OCI-LY1 (cell line): ENCODE results near the gene VPS35.

Source experiments
- H2AFZ ChIP-seq: fragments of 200-600 bp; sonication (generic), shearing (Covaris generic); 2 replicates; pipeline ENCODE4 v1.6.0; 2014; ENCODE audit warnings: antibody characterized with exemption, mild to moderate bottlenecking, low read length
- H3F3A ChIP-seq: fragments of 200-600 bp; sonication (generic), shearing (Covaris generic); 2 replicates; pipeline ENCODE4 v1.6.0; 2014; ENCODE audit warnings: mild to moderate bottlenecking, antibody characterized with exemption, low read length, moderate library complexity; ENCODE audit not compliant: insufficient read depth
- H3K27ac ChIP-seq: fragments of 200-600 bp; sonication (generic); 2 replicates; pipeline ENCODE4 v1.5.1; 2014; ENCODE audit warnings: low read length, mixed run types, mild to moderate bottlenecking, low read depth; ENCODE audit not compliant: poor library complexity, severe bottlenecking
- H3K27me3 ChIP-seq: fragments of 200-600 bp; sonication (generic); 2 replicates; pipeline ENCODE4 v1.6.0; 2014; ENCODE audit warnings: antibody characterized with exemption, mild to moderate bottlenecking, low read length, moderate library complexity; ENCODE audit not compliant: insufficient read depth
- H3K36me3 ChIP-seq: fragments of 200-600 bp; sonication (generic); 2 replicates; pipeline ENCODE4 v1.6.1; 2014; ENCODE audit warnings: mild to moderate bottlenecking, antibody characterized with exemption, low read length, moderate library complexity, mixed read lengths; ENCODE audit not compliant: insufficient read depth
- H3K4me1 ChIP-seq: fragments of 200-600 bp; sonication (generic); 2 replicates; pipeline ENCODE4 v1.5.1; 2014; ENCODE audit warnings: mild to moderate bottlenecking, low read length, moderate library complexity; ENCODE audit not compliant: insufficient read depth, severe bottlenecking
- H3K4me2 ChIP-seq: fragments of 200-600 bp; sonication (generic), shearing (Covaris generic); 2 replicates; pipeline ENCODE4 v1.6.1; 2014; ENCODE audit warnings: low read length
- H3K4me3 ChIP-seq: fragments of 200-600 bp; sonication (generic); 2 replicates; pipeline ENCODE4 v1.5.1; 2014; ENCODE audit warnings: low read length, low read depth, mild to moderate bottlenecking, mixed read lengths; ENCODE audit not compliant: poor library complexity, severe bottlenecking
- H3K79me2 ChIP-seq: fragments of 200-600 bp; shearing (Covaris generic); 2 replicates; pipeline ENCODE4 v1.6.1; 2016; ENCODE audit warnings: mixed run types, low read length, mixed read lengths; ENCODE audit not compliant: insufficient read depth
- H3K9ac ChIP-seq: fragments of 200-600 bp; sonication (generic), shearing (Covaris generic); 2 replicates; pipeline ENCODE4 v1.6.1; 2014; ENCODE audit warnings: mild to moderate bottlenecking, low read length, mixed read lengths
- H3K9me2 ChIP-seq: fragments of 200-600 bp; sonication (generic), shearing (Covaris generic); 2 replicates; pipeline ENCODE4 v1.6.1; 2014; ENCODE audit warnings: low read depth, mild to moderate bottlenecking, low read length, mixed read lengths
- H3K9me3 ChIP-seq: fragments of 200-600 bp; shearing (Covaris generic); 2 replicates; pipeline ENCODE4 v1.6.1; 2014; ENCODE audit warnings: low read length, mixed read lengths
- H4K20me1 ChIP-seq: fragments of 200-600 bp; sonication (generic), shearing (Covaris generic); 2 replicates; pipeline ENCODE4 v1.6.0; 2016; ENCODE audit warnings: mild to moderate bottlenecking, low read length; ENCODE audit not compliant: insufficient read depth
- EZH2 ChIP-seq: fragments of 200-600 bp; sonication (generic), shearing (Covaris generic); IDR thresholded peaks from 2 replicates; pipeline ENCODE4 v1.8.0; 2017; ENCODE audit warnings: borderline replicate concordance, mixed run types, mild to moderate bottlenecking, antibody characterized with exemption, low read length, moderate library complexity, mixed read lengths
- TF ChIP-seq, protein P1 (sequence below): fragments of 200-600 bp; sonication (generic), shearing (Covaris generic); IDR thresholded peaks from 2 replicates; pipeline ENCODE4 v1.5.1; 2017; ENCODE audit warnings: mild to moderate bottlenecking, antibody characterized with exemption, low read length, moderate library complexity, mixed read lengths

The VPS35 gene

DNA sequence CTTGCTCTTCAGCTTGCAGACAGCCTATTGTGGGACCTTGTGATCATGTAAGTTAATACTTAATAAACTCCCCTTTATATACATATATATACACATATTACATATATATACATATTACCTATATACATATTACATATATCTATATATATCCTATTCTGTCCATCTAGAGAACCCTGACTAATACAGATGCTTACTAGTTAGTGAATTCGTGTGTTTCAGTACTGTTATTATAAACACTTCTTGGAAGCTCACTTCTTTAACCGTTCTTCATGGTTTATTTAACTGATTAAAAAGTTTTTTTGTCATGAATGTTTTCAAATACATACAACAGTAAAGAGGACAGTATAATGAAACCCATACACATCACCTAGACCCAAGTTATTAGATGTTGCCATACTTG lies 13.1 kb upstream of the VPS35 start:
- Histone ChIP-seq H3K4me3 (no peak overlapping the region), H3K27me3 (no peaks in the 10 kb centered on the region), H3K9ac (no peak overlapping the region), H3K9me2 (no peaks in the 10 kb centered on the region), H3K4me2 (no peak overlapping the region), H2AFZ (no peak overlapping the region), H3K36me3 (peaks cover 34% of the 10 kb centered on the region), H3K9me3 (no peaks in the 10 kb centered on the region), H4K20me1 (no peaks in the 10 kb centered on the region), H3K27ac (no peak overlapping the region), H3K79me2 (no peaks in the 10 kb centered on the region), H3K4me1 (no peaks in the 10 kb centered on the region), H3F3A (no peaks in the 10 kb centered on the region)
- TF ChIP-seq, protein P1, sequence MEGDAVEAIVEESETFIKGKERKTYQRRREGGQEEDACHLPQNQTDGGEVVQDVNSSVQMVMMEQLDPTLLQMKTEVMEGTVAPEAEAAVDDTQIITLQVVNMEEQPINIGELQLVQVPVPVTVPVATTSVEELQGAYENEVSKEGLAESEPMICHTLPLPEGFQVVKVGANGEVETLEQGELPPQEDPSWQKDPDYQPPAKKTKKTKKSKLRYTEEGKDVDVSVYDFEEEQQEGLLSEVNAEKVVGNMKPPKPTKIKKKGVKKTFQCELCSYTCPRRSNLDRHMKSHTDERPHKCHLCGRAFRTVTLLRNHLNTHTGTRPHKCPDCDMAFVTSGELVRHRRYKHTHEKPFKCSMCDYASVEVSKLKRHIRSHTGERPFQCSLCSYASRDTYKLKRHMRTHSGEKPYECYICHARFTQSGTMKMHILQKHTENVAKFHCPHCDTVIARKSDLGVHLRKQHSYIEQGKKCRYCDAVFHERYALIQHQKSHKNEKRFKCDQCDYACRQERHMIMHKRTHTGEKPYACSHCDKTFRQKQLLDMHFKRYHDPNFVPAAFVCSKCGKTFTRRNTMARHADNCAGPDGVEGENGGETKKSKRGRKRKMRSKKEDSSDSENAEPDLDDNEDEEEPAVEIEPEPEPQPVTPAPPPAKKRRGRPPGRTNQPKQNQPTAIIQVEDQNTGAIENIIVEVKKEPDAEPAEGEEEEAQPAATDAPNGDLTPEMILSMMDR: no peak
- TF ChIP-seq EZH2: no peak

DNA sequence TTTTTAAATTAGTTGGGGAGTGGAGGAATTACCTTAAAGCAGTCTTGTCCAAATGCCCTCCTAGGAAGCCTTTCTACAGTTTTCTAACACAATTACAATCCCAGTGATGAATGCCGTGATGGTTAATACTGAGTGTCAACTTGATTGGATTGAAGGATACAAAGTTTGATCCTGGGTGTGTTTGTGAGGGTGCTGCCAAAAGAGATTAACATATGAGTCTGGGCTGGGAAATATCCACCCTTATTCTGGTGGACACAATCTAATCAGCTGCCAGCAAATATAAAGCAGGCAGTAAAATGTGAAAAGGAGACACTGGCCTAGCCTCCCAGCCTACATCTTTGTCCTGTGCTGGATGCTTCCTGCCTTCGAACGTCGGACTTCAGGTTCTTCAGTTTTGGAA lies 12.6 kb upstream of the VPS35 start:
- Histone ChIP-seq H3K9ac (no peak overlapping the region), H3K4me3 (no peak overlapping the region), H3K4me2 (no peak overlapping the region), H3K9me2 (no peaks in the 10 kb centered on the region), H3K4me1 (no peaks in the 10 kb centered on the region), H3K27me3 (no peaks in the 10 kb centered on the region), H4K20me1 (no peaks in the 10 kb centered on the region), H3F3A (no peaks in the 10 kb centered on the region), H3K9me3 (no peaks in the 10 kb centered on the region), H3K36me3 (peaks cover 38% of the 10 kb centered on the region), H2AFZ (no peak overlapping the region), H3K79me2 (no peaks in the 10 kb centered on the region), H3K27ac (no peak overlapping the region)
- TF ChIP-seq, protein P1: no peak
- TF ChIP-seq EZH2: no peak

DNA sequence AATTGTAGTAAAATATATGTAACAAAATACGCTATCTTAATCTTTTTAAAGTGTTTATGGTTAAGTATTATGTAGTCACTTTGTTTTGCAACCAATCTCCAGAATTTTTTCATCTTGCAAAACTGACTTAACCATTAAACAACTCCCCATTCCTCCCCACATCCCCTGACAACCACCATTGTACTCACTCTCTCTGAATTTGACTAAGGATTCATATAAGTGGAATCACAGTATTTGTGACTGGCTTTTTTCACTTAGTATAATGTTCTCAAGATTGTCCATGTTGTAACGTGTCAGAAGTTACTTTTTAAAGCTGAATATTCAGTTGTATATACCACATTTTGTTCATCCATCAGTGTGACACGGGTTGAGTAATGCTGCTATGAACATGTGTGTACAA lies 11.1 kb upstream of the VPS35 start:
- peaks cover 54% of the 10 kb centered on the region for H3K36me3 ChIP-seq
- no peak overlapping the region for H3K27ac ChIP-seq
- H3K9ac ChIP-seq: no peak overlapping the region

More for the DNA sequence above, 11.1 kb upstream of the VPS35 start:
- H2AFZ ChIP-seq: no peak overlapping the region
- H3K27me3 ChIP-seq: no peaks in the 10 kb centered on the region
- H3K4me2 ChIP-seq: no peak overlapping the region
- no peaks in the 10 kb centered on the region for H4K20me1 ChIP-seq
- H3F3A ChIP-seq: no peaks in the 10 kb centered on the region
- no peaks in the 10 kb centered on the region for H3K4me1 ChIP-seq
- no peak overlapping the region for H3K4me3 ChIP-seq
- TF ChIP-seq, protein P1: no peak
- TF ChIP-seq EZH2: no peak
- H3K9me3 ChIP-seq: no peaks in the 10 kb centered on the region
- no peaks in the 10 kb centered on the region for H3K9me2 ChIP-seq
- H3K79me2 ChIP-seq: no peaks in the 10 kb centered on the region
